Esophagus (tissue), 2 donors: ENCODE measurements around the gene TRAPPC10. TPM values are rescaled to one million over a fixed set of nuclear protein-coding genes. Genes with fewer than 3 reads are reported as not detected.

ENCODE experiments used
- H3K27ac ChIP-seq, 2 donors: one replicate each; pipeline ENCODE4 v1.5.1; 2013; ENCODE audit warnings: low read depth in 2 of 2, mild to moderate bottlenecking in 2 of 2, inconsistent platforms in 1 of 2, low read length in 1 of 2, moderate library complexity in 1 of 2
- H3K27me3 ChIP-seq, 2 donors: one replicate each; pipeline ENCODE4 v1.6.1; 2013; ENCODE audit warnings: low read length in 2 of 2, control low read depth in 1 of 2, mild to moderate bottlenecking in 1 of 2; ENCODE audit not compliant: insufficient read depth in 2 of 2, control insufficient read depth in 1 of 2
- H3K36me3 ChIP-seq, 2 donors: one replicate each; pipeline ENCODE4 v1.6.1; 2013; ENCODE audit warnings: low read length in 1 of 2; ENCODE audit not compliant: control insufficient read depth in 2 of 2, insufficient read depth in 2 of 2
- H3K4me1 ChIP-seq, 2 donors: one replicate each; pipeline ENCODE4 v1.6.1; 2013; ENCODE audit warnings: low read length in 1 of 2; ENCODE audit not compliant: control insufficient read depth in 2 of 2, insufficient read depth in 2 of 2
- H3K4me3 ChIP-seq, 2 donors: one replicate each; pipeline ENCODE4 v1.5.1; 2013; ENCODE audit warnings: low read length in 2 of 2, mild to moderate bottlenecking in 2 of 2, low read depth in 1 of 2, moderate library complexity in 1 of 2
- H3K9me3 ChIP-seq, 2 donors: one replicate each; pipeline ENCODE4 v1.6.1; 2013; ENCODE audit warnings: mild to moderate bottlenecking in 2 of 2, low read depth in 1 of 2, low read length in 1 of 2, moderate library complexity in 1 of 2; ENCODE audit not compliant: control insufficient read depth in 2 of 2, insufficient read depth in 1 of 2
- WGBS, 2 donors: extraction: QIAGEN DNeasy Blood & Tissue Kit; methylation state at CpG; one replicate each; pipeline ENCODE4 v1.1.7; 2013; 5-methylcytosine and 5-hydroxymethylcytosine counted together
- polyA plus RNA-seq, 2 donors: library from polyadenylated mRNA; stranded (reverse); fragments of 200-250 nt; gene quantifications; one replicate each; pipeline ENCODE4 v1.2.3, GENCODE V29; 2013
- donor health status: healthy with polysubstance abuse.
- donor health status: Bipolar disorder and iron deficiency.

The TRAPPC10 gene
- polyA plus RNA-seq, 2 donors, result 6.8 to 7.7 TPM

GRCh38 chr21:44021064-44021463, 9.0 kb downstream of the TRAPPC10 start:
- Histone ChIP-seq H3K36me3 (no peaks in the 10 kb centered on the region), H3K4me1 (peaks cover 3% of the 10 kb centered on the region in 2 donors), H3K4me3 (no peak overlapping the region), H3K27me3 (no peaks in the 10 kb centered on the region), H3K27ac (no peak overlapping the region), H3K9me3 (no peaks in the 10 kb centered on the region)
- 77 to 86% methylated on average over 1 of the region's 1 CpG for WGBS, 2 donors

DNA sequence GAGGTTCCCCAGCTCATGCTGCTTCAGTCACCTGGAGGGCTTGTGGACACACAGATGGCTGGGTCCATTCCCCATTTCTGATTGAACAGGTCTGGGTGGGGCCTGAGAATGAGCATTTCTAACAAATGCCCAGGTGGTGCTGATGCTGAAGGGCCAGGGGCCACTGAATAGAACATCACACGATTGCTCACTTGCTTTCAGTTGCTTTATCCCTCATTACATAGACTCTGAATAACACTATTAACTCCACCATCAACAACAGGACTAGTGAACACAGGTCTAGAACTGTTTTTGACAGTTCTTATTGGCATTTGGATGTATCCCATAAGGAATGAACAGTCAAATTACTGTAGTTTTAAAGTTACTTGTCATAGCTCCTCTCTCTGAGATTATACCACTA, 12.1 kb downstream of the TRAPPC10 start:
- no peak overlapping the region for H3K4me3 ChIP-seq
- H3K27me3 ChIP-seq, result no peaks in the 10 kb centered on the region
- 48 to 50% methylated on average over 1 of the region's 1 CpG for WGBS, 2 donors
- H3K36me3 ChIP-seq, result peaks cover 0 to 2% of the 10 kb centered on the region in 2 donors
- no peaks in the 10 kb centered on the region for H3K9me3 ChIP-seq
- peaks cover 3% of the 10 kb centered on the region in 2 donors for H3K4me1 ChIP-seq
- H3K27ac ChIP-seq, result no peak overlapping the region

DNA sequence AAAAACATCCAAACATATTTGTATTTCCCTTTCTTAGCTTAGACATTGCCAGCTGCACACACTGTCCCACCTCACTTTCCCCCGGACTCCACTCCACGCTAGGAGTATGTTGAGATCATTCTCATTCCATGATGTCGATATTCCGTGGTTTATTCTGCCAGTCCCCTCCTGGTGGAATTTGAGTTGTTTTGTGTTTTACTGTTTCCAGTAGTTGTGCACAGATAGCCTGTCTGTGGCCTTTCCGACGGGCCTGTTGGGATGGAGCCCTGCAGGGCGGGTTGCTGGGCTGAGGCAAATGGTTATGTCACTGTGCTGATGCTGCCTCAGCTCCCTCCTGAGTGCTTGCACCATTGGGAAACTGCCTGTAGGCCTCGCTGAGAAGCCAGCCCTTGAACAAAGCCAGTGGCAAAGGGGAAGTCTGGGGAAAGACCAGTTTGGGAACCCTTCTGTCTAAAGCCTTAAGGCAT, 12.8 kb downstream of the TRAPPC10 start:
- Histone ChIP-seq H3K4me3 (no peak overlapping the region), H3K27me3 (no peaks in the 10 kb centered on the region), H3K27ac (peak overlapping the region in 1 of 2 donors; percentile 47), H3K36me3 (peaks cover 0 to 2% of the 10 kb centered on the region in 2 donors), H3K9me3 (no peaks in the 10 kb centered on the region), H3K4me1 (peaks cover 3% of the 10 kb centered on the region in 2 donors)
- 46 to 50% methylated on average over 8 of the region's 8 CpGs for WGBS, 2 donors

DNA sequence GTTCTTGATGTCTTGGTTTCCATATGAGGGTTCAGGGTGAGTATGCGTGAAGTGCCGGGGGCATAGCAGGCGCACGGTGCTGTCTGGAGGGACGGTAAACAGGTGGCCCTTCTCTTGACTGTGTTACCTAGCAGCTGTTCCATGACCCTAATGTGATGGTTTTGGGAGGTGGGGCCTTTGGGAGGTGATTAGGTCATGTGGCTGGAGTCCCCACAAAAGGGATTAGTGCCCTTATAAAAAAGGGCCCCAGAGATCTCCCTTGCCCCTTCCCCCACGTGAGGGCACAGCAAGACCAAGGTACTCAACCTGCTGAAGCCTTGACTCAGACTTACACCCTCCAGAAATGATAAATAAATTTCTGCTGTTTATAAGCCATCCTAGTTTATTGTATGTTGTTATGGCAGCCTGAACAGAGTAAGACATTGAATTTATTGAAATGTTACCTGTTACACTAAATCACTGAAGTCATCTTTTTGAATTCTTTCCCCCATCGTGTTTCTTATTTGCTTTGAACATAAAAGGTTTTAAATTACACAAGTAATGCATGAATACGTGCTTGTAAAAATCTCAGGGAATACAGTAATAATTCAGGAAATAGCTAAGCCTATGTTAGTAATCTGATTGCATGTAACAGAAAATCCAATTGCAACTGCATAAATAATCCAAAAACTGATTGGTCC, 15.6 kb downstream of the TRAPPC10 start:
- Histone ChIP-seq H3K4me1 (peaks cover 3% of the 10 kb centered on the region in 2 donors), H3K27me3 (no peaks in the 10 kb centered on the region), H3K36me3 (peaks cover 1 to 2% of the 10 kb centered on the region in 2 donors), H3K9me3 (no peaks in the 10 kb centered on the region), H3K4me3 (no peak overlapping the region), H3K27ac (no peak overlapping the region)
- 92 to 94% methylated on average over 8 of the region's 8 CpGs for WGBS, 2 donors

DNA sequence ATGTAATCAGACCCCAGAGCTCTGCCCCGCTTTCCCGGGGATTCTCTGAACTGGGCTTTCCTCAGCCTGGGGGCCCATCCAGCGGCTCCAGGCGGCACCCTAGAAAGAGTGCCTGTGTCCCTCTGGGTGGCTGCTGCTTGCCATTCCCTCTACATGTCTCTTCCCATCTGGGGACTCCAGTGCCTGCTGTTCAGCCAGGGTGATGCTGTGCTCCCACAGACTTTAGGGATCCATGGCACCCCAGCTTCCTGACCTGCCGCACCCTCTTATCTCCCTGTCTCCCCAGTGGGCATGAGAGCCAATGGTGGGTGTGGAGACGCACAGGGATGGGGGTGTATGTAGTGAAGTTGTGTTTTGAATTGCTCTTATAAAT, 16.2 kb downstream of the TRAPPC10 start:
- 91 to 98% methylated on average over 6 of the region's 6 CpGs for WGBS, 2 donors
- H3K4me1 ChIP-seq, result peaks cover 3% of the 10 kb centered on the region in 2 donors
- no peak overlapping the region for H3K4me3 ChIP-seq
- no peak overlapping the region for H3K27ac ChIP-seq
- no peaks in the 10 kb centered on the region for H3K9me3 ChIP-seq
- peaks cover 2 to 3% of the 10 kb centered on the region in 2 donors for H3K36me3 ChIP-seq
- no peaks in the 10 kb centered on the region for H3K27me3 ChIP-seq

GRCh38 chr21:44029460-44030087, 17.5 kb downstream of the TRAPPC10 start:
- Histone ChIP-seq H3K27me3 (no peaks in the 10 kb centered on the region), H3K4me3 (no peak overlapping the region), H3K27ac (no peak overlapping the region), H3K9me3 (no peaks in the 10 kb centered on the region), H3K4me1 (peaks cover 3% of the 10 kb centered on the region in 2 donors), H3K36me3 (peaks cover 3 to 5% of the 10 kb centered on the region in 2 donors)
- 96 to 97% methylated on average over 6 of the region's 6 CpGs for whole genome bisulfite sequencing, 2 donors

GRCh38 chr21:44035244-44035643, 23.1 kb downstream of the TRAPPC10 start:
- Histone ChIP-seq H3K9me3 (no peaks in the 10 kb centered on the region), H3K27me3 (no peaks in the 10 kb centered on the region), H3K4me3 (no peak overlapping the region), H3K4me1 (no peaks in the 10 kb centered on the region), H3K27ac (no peak overlapping the region), H3K36me3 (peaks cover 11 to 31% of the 10 kb centered on the region in 2 donors)
- WGBS, 2 donors, result 95 to 96% methylated on average over 4 of the region's 4 CpGs

- 94 to 97% methylated on average over 14 of the region's 14 CpGs for WGBS, 2 donors
- H3K27ac ChIP-seq, result no peak overlapping the region
- H3K27me3 ChIP-seq, result no peaks in the 10 kb centered on the region
- peaks cover 11 to 28% of the 10 kb centered on the region in 2 donors for H3K36me3 ChIP-seq
- H3K4me1 ChIP-seq, result no peaks in the 10 kb centered on the region
- no peak overlapping the region for H3K4me3 ChIP-seq
- no peaks in the 10 kb centered on the region for H3K9me3 ChIP-seq
These were observed 26.0 kb downstream of the TRAPPC10 start for GRCh38 chr21:44038063-44038462.

- H3K27me3 ChIP-seq, result no peaks in the 10 kb centered on the region
- H3K4me3 ChIP-seq, result no peak overlapping the region
- H3K4me1 ChIP-seq, result no peaks in the 10 kb centered on the region
- 81% methylated on average over 5 of the region's 5 CpGs for WGBS, 2 donors
- no peak overlapping the region for H3K27ac ChIP-seq
- H3K36me3 ChIP-seq, result peaks cover 5 to 25% of the 10 kb centered on the region in 2 donors
- no peaks in the 10 kb centered on the region for H3K9me3 ChIP-seq
These were observed 27.7 kb downstream of the TRAPPC10 start for GRCh38 chr21:44039828-44040227.

DNA sequence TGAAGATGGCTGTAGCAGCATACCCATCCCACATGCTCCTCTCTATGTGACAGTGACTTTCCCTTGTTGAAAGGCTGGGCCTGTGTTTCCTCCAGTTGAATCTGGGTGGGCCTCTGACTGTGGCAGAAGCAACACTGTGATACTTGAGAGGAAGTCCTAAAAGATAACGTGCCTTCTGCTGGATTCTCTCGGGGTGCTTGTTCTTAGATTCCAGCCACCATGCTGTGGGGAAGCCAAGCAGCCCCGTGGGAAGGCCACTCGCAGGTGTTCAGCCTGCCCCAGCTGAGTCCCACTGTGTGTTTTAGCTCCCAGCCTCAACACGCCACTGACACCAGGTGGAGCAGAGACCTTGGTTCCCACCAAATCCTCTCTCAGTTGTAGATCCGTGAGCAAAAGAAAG, 31.5 kb downstream of the TRAPPC10 start:
- Histone ChIP-seq H3K27ac (no peak overlapping the region), H3K9me3 (no peaks in the 10 kb centered on the region), H3K4me1 (no peaks in the 10 kb centered on the region), H3K36me3 (peaks cover 0 to 8% of the 10 kb centered on the region in 2 donors), H3K4me3 (no peak overlapping the region), H3K27me3 (no peaks in the 10 kb centered on the region)
- 86 to 92% methylated on average over 6 of the region's 6 CpGs for WGBS, 2 donors
